ENCODE data around the gene CDC5L. TPM values are rescaled to one million over a fixed set of nuclear protein-coding genes. Genes with fewer than 3 reads are reported as not detected.

Gene CDC5L
- total RNA-seq, 1 experiment from 2014 or later = 49.7 TPM

- no peak for DNase-seq (ENCODE audit: low read depth)
These were observed 87.1 kb downstream of the CDC5L start for GRCh38 chr6:44474643-44475042.

- DNase-seq (ENCODE audit: low read depth) = no peak
These were observed 87.9 kb downstream of the CDC5L start for GRCh38 chr6:44475417-44475778.

DNA sequence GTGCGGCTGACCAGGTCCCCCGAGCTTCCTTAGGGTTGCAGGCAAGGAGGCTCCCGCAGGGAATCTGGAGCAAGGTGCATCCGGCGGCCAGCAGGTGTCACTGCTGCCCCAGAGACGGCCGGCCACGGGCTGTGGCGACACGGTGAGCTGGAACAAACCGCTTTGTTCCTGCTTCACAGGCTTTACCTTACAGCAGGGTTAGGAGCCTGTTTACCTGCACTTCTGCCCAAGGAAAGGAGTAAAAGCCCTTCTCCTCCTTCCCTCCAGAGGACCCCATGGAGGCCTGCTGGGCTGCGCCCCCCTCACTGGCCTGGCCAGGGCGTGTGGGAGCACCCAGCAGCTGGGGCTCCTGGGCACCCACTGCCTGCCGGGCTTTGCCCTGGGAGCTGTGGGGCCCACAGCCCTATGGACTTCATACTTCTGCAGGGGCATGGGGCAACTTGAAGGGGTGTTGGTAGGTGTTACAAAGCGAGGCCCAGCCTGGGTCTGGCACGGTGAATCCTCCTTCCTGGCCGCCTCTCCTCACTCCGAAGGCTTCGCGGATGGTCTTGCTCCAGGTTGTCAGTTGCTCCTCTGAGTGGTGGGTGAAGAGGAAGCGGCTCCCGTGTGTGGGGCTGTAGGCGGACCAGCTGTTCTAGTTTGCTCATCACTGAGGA, 88.4 kb downstream of the CDC5L start:
- peak; percentile 78 for DNase-seq (ENCODE audit: low read depth)

- DNase-seq (ENCODE audit: low read depth) = no peak
These were observed 89.3 kb downstream of the CDC5L start for GRCh38 chr6:44476849-44477248.

- no peak for DNase-seq (ENCODE audit: low read depth)
These were observed 89.9 kb downstream of the CDC5L start for GRCh38 chr6:44477293-44477894.

DNA sequence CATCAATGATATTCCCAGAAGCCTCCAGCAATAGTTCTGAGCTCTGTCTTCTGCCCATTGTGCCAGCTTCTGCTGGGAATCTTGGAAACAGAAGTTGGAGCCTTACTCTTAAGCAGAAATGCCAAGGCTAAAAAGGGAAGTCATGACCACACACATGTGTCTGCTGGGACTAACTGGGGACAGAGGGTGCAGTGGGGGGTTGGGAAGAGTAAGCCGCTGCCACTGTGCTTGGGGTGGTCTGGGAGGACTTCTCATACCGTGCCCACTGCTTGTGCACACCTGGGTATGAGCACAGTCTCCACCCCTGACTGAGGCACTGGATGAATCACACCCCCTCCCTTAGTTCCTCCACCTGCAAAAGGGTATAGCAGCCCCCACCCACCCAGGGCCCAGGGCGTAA, 90.7 kb downstream of the CDC5L start:
- no peak for DNase-seq (ENCODE audit: low read depth)

GRCh38 chr6:44478591-44479254, 91.2 kb downstream of the CDC5L start:
- DNase-seq (ENCODE audit: low read depth) = no peak

DNA sequence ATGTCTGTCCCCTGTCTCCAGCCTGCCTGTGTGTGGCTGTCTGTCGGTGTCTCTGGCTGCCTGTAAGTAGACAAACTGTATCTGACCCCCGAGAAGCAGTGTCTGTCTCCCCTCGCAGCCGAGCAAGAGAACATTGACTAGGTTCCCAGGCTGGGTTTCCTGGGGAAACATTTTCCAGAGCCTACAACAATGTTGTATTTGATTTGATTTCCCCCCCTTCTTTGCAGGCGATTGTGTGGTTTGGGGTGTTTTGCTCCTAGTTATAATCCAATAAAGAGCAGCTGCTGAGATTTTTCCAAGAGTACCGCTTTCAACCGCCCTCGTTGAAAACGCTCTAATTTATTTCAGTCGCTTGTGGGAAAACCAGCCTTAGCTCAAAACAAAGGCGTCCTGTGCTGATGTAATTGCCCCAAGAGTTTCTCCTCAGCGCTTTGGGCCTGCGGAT, 92.6 kb downstream of the CDC5L start:
- no peak for DNase-seq (ENCODE audit: low read depth)

DNA sequence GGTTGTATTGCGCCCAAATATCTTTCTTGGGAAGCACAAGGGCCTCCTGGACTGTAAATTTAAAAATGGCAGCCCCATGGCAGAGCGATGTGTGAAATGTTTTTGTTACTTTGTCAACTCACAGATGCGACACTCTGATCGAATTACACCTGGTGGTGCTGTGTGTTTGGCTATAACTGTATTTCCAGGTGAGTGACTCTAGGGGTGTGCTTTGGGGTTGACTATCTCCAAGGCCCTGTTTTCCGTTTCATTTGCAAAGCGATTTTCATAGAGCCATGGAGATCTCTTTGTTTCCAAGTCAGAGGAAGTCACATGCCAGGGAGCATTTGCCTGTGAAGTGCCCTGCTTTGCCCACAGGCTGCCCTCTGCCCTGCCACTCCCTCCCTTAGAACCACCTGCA, 93.5 kb downstream of the CDC5L start:
- no peak for DNase-seq (ENCODE audit: low read depth)

- DNase-seq (ENCODE audit: low read depth) = no peak
These were observed 94.3 kb downstream of the CDC5L start for GRCh38 chr6:44481760-44482159.

- DNase-seq (ENCODE audit: low read depth) = peak; percentile 84
These were observed 98.3 kb downstream of the CDC5L start for GRCh38 chr6:44485601-44486401.

GRCh38 chr6:44487002-44487401, 99.5 kb downstream of the CDC5L start:
- DNase-seq (ENCODE audit: low read depth) = peak; percentile 18

DNA sequence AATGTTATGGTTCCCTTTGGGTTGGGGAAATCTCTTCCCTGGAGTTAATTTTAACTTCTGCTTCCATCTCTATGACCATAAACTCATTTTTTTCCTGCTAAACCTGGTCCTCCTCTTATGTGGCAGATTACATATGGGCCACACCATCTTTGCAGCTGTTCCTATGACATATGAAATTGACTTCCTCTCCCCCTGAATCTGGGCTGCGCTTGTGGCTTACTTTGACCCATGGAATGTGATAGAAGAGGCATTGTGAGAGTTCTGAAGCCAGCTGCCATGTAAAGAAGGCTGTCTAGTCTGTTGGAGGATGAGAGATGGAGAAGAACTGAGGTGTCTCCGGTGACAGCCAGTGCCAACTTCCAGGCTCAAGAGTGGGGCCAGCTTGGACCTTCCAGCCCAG, 100.1 kb downstream of the CDC5L start:
- no peak for DNase-seq (ENCODE audit: low read depth)

DNA sequence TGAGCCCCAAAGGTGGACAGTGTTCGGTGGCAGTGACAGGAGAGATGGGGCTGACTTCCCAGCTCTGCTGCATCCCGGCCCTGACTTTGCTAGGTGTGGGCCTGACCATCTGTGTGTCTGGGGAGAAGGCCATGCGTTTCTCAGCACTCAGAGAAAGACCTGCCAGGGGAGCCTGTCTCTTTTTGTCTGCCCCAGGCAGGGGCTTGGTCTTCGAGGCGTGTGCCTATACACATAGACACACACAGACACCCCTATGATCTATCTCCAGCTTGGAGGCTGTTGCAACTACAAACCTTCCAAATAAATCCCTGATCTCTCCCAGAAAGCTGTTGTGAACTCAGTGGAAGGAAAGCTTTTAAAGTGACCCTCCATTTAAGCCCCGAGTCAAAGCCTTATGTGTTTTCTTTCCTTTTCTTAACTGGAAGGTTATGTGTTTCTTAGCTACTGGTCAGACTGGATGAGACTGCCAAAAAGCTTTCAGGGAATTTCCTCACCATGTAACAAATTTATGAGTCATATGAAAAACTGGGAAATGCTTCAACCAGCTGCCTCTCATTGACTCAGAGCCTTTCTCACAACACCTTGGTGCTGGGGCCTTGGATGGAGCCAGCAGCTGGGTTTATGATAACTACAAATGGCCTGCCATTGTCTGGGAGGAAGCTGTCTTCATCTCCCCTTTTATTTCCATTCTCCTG, 102.6 kb downstream of the CDC5L start:
- peak; percentile 99 for DNase-seq (ENCODE audit: low read depth)

DNA sequence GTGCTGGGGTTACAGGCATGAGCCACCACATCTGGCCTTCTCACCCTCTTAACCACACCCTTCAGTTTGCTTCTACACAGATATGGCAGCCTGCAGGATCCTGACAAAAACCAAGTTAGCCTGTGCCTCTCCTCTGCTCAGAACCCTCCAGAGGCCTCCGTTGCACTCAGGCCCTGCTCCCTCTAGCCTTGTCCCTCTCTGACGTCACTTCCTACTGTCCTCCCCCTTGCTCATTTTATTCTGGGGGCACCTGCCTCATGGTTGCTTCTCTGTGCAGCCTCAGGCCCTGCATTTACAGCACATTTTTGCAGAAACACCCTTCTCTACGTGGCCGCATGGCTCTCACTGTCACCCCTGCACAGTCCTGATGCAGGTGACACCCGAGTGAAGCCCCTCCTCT, 105.6 kb downstream of the CDC5L start:
- DNase-seq (ENCODE audit: low read depth) = no peak

- DNase-seq (ENCODE audit: low read depth) = no peak
These were observed 106.1 kb downstream of the CDC5L start for GRCh38 chr6:44493593-44493992.

DNA sequence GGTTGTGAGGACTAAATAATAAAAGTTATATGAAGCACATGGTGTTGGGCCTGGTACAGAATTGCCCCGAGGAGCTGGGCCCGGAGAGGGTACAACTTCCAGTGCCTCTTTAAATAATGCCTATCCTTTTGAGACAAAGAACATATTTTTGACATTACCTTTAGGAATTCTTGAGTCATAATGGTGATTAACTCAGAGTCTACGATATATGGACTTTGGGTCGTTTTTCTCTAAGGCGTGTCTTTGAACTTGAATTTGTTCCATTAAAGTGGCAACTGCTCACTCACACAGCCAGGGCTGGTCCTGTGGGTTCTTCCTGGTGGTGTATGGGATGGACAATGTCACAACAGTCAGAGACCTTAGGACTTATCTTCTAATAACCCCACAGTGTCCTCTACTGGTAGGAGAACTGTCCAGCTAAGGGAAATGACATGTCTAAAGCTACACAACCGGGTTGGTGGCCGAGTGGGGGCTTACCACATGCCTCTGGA, 106.5 kb downstream of the CDC5L start:
- peak; percentile 94 for DNase-seq (ENCODE audit: low read depth)

DNA sequence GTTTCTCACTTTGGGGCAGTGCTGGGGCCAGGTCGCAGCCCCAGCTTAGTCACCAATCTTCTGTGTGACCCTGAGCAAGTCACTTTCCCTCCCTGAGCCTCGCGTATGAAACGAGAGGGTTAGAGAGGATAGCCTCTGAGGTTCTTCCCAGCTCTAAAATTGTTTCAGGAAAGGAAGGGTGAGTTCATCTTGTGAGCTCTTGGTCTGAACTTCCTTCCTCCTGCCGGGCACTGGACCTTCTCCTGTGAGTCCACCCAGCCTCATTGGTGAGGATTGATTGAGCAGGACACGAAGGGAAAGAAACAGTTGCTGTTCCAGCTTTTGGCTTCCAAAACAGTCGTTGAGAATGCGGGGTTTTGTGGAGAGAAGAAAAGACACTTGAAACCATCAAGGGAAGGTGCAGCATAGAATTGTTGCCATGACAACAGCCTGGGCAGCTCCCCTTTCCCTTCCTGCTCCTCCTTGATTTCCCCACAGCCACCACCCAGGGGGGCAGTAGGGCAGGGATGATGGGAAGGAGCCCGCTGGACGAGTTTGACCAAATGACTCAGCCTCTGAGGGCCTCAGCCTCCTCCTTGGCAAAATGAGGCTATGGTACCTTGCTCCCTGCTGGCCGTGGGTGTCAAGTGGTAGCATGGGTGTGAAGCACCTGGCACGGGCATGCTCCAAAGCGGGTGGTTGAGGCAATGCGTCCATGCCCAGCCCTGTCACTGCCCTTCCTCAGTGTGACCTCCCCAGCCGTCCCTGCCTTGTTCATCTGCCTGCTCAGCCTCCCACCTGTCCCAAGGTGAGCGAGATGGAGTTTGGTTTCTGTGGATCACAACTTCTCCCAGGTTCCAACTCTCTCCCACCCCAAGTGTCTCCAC, 107.8 kb downstream of the CDC5L start:
- DNase-seq (ENCODE audit: low read depth) = peak; percentile 28

DNA sequence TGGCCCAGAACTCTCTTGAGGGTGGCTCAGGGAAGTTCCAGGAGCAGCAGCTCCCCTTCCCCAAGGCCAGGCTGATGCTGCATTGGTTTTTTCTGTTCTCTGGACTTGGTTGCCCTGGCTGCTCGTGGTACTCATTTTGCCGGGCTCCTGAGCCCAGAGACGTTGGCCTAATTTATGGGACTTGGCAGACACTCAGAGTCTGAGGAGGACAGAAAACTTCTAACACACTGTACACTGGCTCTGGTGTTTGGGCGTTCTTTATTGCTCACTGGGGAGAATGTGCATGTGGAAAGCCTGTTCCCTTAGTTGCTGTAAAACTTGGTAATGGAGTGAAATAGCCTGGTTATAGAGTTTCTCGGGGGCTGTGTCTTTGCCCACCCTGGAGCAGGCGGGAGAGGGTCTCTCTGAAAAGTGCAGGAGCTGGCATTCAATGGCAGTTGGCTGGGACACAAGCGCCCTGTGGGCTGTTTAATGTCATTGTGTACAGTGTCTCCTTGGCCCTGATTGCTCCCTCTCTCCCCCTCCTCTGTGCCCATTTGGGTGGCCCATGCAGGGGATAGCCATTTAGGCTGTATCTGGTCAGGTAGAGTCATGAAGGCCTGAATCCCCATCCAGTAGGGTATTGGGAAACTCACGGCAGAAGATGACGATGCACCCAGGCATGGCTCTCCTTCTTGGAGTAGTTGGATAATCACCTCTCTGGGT, 109.3 kb downstream of the CDC5L start:
- no peak for DNase-seq (ENCODE audit: low read depth)

DNA sequence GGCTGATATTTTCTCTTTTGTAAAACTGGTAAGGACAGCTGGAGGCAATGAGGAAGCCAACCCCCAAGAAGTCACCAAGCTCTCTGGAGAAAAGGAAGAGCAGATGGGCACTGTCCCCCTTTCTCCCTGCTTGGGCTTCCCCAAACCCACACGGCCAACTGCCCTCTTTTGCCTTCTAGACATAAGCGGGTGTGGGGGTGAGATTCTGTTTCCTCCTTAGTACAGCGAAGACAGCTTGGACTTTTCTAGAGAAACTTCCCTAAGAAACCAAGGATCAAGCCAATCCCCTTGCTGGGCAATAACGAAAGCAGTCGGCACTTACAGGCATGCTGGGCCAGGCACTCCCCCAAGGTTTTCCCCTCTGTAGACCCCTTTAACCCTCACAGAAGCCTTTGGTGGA, 110.3 kb downstream of the CDC5L start:
- no peak for DNase-seq (ENCODE audit: low read depth)

Data from M059J (cell line).